Left lobe of liver (tissue), 2 donors: ENCODE measurements around the gene NAT8. TPM values are rescaled to one million over a fixed set of nuclear protein-coding genes. Genes with fewer than 3 reads are reported as not detected.
"Not testable (repeated sequence)": the region's sequence is repeated elsewhere in the genome, so short reads cannot be mapped to it uniquely, and the experiment has no call there.

ENCODE experiments used
- ATAC-seq: fragments of 200-7000 bp; cut with Tn5 transposase; one replicate; pipeline ENCODE4 v1.9.1; 2020; ENCODE audit warnings: mild to moderate bottlenecking, moderate library complexity
- DNase-seq: peaks from one replicate; pipeline ENCODE4 v3.0.0-alpha.2; 2020; ENCODE audit warnings: low spot score
- total RNA-seq: library from RNA; stranded (reverse); gene quantifications from one replicate; pipeline ENCODE4 v1.2.1, GENCODE V29; 2021
- donor health status: DM: no; HTN: no; CAD: no; lungs with moderate emphysema.
- donor health status: DM: no; HTN: yes; CAD: no.

Gene NAT8, protein sequence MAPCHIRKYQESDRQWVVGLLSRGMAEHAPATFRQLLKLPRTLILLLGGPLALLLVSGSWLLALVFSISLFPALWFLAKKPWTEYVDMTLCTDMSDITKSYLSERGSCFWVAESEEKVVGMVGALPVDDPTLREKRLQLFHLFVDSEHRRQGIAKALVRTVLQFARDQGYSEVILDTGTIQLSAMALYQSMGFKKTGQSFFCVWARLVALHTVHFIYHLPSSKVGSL
- 26.3 TPM for total RNA-seq

DNA sequence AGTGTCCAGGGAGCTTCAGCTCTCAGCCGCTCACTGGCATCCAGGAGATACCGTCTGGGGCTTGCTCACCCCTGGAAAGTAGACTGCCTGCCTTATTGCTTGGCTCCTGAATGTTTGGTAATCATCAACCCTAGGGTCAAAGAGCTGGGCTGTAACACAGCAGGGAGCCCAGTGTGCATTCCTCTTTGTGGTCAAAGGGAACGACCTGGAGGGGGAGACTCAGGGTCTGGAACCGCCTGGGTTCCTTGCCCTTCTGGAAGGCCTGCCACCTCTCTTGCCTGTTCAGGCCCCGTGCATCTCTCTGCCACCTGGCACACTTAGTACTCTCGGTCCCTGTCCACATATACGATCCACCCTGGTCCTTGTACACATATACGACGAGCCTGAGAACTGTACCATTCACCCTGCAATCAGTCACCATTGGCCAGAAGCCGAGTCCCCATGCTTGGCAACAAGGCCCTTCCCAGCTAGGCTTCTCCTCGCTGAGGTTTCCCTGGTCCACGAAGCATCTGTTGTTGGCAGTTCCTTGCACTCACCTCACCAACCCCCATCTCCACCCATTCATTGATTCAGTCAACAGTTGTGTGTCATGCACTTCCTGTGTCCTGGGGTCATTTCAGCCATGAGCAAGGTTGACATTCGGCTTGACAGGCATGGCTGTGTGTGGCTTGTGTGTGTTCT is at the start of gene NAT8:
Gene NAT8 (minus strand): TSS at position 85 of the 681 bp plus-strand sequence. CDS start 794 bp downstream, outside the sequence.
- DNase-seq (peak; percentile 82), ATAC-seq (peak; percentile 76)

DNA sequence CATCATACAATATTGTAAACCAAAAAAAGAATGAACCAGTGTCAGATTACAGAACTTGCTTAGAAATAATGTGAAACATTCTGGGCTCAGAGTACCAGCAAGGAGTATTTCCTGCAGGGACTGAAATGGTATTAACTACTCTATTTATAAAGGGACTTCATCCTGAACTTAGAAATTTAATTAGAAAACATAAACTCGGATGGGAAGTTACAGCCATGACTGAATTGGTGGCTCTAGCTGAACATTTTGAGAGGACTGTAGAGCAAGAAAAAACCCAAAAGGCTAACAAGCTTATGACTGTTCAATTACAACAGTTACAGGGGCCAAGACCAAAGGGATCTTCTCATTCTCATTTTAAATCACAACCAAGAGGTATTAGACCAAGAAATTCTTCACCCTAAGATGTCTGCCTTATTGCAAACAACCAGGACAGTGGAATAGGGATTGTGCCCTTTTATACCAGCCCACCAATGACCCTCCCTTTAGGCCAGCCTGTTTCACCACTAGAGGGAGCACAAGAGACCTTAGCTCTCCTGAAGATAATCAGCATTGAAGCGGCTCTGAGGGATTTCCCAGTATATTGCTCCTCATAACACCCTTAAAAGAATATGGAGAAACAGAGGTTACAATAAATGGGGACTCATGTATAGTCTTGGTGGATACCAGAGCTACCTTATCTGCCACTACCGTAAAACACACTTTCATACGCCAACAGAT is 48.3 kb upstream of the NAT8 start:
- DNase-seq: not testable (repeated sequence)
- ATAC-seq: peak; percentile 79

DNA sequence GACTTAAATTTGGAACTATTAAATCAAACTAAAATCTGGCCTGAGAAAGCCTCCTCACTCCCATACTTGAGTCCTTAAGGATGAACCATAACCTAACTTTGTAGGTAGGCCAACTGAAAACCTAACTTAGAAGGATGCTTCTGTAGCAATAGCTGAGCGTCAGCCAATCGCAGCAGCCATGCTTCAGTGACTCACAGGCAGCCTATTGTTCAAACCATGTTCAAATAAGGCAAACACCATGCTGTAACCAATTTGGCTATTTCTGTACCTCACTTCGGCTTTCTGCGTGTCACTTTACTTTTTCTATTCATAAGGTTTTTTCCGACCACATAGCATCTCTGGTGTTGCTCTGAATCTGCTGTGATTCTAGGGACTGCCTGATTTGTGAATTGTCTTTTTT is 46.3 kb upstream of the NAT8 start:
- ATAC-seq, DNase-seq: not testable (repeated sequence)

DNA sequence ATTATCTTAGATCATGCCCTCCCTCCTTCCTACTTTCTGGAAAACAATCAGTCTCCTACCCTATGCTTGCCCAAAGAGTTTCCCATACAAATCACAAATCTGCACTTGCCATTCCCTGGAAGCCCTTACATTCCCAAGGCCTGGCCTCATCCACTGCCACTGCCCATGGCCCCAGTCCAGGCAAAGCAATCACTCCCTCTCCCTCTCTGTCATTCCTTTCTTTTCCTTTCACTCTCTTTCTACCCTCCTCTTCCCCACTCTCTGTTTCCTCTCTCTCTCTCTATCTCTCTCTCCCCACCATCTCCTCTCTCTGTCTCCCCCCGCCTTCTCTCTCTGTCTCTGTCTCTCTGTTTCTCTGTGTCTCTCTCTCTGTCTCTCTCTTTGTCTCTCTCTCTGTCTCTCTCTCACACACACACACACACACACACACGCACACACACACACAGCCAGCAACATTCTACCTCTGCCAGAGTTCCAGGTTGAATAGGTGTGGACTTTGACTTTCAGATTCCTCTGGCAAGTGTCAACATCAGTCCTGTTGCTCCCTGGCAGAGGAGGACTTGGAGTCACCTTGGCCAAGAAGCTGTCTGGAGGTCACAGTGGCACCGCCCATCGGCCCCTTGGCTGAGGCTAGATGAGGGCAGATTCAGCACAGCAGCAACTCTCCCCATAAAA is 43.7 kb upstream of the NAT8 start:
- ATAC-seq (peak; percentile 91), DNase-seq (peak; percentile 86)

DNA sequence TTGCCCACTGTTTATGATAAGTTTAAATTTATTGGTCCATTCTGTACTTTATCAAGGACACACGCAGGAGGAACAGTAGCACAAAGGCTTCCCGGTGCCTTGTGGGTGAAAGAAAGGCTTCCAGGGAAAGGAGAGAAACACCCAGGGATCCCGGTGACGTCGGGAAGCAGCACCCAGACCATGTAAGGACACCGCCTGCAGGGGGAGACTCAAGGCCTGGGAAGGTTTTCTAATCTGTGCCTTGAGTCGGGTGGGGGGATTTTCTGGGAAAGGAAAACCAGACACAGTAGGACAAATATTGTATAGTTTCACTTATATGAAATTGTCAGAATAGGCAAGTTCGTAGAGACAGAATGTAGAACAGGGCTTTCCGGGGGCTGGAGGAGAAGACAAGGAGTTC is 42.7 kb upstream of the NAT8 start:
- ATAC-seq: peak; percentile 46

DNA sequence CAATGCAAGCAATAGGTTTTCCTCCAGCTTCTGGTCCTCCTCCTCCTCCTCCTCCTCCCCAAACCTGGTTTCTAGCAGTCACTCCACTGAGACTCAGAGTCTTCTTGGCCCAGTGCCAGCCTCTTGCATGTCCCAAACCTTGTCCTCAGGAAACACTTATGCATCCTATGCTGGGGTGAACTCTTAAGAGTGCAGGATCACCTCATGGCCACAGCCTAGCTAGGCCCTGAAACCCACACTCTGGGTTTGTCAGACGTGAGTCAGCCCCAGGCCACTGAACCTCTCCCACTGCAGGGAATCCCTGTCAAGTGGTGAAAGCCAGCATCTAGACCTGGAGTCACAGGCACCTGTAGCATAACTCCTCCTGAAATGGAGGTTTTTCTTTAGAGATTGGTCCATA is 42.1 kb upstream of the NAT8 start:
- not testable (repeated sequence) for DNase-seq, ATAC-seq

More for the DNA sequence above, 42.7 kb upstream of the NAT8 start:
- not testable (repeated sequence) for DNase-seq

DNA sequence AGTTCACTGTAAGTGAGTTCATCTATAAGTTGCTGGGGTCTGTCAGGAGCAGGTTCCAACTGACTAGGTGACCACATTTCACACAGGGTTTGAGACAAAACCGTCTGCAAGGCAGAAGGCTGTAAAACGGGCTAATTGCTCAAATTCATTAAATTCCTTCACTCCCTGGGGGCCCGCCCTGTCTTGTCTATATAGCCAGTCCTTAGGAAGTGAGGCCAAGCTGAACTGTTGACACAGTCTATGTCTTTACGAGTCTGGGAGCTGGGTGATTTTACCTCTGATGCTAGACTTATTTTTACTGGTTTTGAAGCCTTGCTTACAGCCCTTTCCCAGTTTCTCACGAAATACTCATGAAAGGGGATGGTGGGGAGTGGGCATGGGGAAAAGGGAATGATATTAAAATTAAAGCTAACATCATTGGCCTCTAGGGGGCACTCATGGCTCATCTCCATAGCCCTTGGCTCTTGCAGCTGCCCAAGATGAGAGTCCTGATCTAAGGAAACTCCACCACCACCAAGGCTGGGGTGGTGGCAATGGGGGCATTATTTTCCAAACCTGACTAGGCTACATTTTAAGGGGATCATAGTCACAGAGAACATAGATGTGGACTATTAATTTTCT is 37.8 kb upstream of the NAT8 start:
- DNase-seq: not testable (repeated sequence)
- ATAC-seq: peak; percentile 89

DNA sequence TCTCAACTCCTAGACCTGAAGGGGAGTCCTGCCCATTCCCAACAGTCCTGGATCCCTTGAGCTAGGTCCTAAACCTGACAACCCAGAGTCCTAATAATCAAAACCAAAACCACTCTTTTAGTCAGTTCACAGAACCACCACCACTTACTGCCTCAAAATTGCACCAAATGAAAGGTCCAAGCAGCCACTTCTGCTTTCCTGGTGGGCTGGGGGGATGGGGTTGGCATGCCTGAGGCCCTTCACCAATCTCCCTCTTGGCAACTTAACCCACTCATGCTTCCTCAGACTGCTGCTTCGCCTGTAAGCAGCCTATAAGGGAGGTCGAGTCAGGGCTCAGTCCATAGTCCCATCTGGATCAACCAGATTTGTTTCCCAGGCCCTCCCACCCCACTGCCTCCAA is 37.0 kb upstream of the NAT8 start:
- not testable (repeated sequence) for DNase-seq, ATAC-seq

DNA sequence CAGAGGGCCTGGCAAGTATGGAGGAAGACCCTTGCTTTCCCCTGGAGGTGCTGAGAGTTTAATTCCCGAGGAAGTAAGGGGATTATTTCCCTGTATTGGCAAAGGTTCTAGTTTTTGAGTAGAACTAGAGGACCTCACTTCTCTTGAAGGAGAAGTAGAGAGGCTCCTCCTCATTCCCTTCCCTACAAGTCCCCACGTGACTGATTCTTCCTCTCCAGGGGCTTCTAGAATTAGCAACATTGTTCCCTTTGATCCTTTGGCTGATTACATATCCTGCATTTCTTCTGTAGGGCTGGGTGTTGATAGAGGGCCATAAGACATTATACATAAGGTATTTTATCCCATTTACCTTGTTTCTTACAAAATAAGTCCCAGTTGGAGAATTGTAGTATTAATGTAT is 35.8 kb upstream of the NAT8 start:
- DNase-seq, ATAC-seq: not testable (repeated sequence)

DNA sequence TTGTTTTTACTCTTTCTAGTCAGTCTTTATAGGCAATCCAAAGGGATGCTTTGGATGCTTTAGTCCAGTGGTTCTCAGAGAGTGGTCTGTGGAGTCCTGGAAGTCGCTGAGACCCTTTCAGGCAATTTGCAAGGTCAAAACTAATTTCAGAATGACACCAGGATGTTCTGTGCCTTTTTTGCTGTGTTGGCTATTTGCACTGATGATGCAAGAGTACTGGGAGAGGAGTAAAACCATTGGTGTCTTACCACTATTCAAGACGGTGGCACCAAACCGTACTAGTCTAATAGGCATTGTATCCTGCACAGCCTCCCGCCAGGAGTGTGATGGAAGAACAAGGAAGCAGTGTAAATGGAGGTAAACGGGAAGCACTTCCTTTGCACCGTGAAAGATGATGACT is 34.0 kb upstream of the NAT8 start:
- DNase-seq, ATAC-seq: not testable (repeated sequence)

DNA sequence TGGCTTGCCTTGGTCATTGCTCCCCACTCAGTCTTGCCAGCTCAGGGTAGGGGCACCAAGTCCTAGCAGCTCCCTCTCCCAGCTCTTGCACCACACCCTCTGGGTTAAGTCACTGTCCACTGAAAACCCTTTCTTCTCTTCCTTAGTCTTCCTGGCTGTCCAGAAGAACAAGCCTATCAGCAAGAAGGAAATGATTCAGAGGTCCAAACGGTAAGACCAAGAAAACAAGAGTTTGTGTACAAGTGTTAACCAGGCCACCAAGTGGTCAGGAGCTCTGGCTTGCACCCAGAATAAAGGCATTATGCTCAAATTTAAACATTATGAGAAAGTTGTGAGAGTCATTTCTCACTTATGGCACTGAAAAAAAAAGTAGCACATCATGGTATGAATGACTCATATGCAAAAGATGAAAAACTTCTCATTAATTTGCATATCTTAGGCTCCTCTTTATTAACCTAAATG is 32.5 kb upstream of the NAT8 start:
- ATAC-seq, DNase-seq: not testable (repeated sequence)

DNA sequence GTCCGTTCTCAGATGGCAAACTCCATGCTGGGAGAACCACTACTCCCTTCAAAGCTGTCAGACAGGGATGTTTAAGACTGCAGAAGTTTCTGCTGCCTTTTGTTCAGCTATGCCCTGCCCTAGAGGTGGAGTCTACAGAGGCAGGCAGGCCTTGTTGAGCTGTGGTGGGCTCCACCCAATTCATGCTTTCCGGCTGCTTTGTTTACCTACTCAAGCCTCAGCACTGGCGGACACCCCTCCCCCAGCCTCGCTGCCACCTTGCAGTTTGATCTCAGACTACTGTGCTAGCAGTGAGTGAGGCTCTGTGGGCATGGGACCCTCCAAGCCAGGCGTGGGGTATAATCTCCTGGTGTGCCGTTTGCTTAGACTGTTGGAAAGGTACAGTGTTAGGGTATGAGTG is 27.8 kb upstream of the NAT8 start:
- DNase-seq, ATAC-seq: not testable (repeated sequence)

DNA sequence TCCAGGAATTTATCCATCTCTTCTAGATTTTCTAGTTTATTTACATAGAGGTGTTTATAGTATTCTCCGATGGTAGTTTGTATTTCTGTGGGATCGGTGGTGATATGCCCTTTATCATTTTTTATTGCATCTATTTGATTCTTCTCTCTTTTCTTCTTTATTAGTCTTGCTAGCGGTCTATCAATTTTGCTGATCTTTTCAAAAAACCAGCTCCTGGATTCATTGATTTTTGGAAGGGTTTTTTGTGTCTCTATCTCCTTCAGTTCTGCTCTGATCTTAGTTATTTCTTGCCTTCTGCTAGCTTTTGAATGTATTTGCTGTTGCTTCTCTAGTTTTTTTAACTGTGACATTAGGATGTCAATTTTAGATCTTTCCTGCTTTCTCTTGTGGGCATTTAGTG is 25.0 kb upstream of the NAT8 start:
- ATAC-seq, DNase-seq: not testable (repeated sequence)

DNA sequence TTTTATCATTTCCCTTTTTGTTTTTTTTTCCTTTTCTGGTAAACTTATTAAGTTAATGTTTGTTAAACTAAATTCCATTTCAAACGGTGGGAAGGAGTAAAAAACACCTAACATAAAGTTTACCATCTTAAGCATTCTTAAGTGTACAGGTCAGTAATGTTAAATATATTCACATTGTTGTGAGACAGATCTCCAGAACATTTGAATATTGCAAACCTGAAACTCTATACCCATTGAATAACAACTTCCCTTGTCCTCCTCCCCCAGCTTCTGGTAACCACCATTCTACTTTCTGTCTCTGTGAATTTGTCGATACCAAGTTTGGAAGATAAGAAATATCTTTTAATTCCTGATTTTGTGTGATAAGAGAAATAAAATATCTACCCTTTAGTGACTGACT is 12.0 kb upstream of the NAT8 start:
- ATAC-seq: no peak
- DNase-seq: no peak

DNA sequence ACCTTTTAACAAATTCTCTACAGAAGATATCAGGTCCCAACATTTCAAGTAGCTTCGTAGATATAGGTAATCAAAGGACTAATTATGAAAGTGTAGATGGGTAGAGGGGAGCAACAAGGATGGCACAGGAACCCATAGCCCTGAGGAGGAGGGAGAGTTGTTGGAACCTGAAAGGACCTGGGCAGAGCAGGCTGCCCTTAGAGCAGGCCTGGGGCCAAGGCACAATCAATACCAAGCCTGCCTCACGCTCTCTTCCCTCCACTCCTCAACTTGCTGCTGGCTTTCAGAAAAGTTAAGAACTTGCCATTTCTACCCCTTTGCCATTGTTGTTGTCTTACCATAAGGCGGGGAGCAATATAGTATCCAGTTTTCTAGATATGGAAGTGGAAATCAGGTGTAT is 10.1 kb upstream of the NAT8 start:
- DNase-seq (no peak), ATAC-seq (peak; percentile 93)

DNA sequence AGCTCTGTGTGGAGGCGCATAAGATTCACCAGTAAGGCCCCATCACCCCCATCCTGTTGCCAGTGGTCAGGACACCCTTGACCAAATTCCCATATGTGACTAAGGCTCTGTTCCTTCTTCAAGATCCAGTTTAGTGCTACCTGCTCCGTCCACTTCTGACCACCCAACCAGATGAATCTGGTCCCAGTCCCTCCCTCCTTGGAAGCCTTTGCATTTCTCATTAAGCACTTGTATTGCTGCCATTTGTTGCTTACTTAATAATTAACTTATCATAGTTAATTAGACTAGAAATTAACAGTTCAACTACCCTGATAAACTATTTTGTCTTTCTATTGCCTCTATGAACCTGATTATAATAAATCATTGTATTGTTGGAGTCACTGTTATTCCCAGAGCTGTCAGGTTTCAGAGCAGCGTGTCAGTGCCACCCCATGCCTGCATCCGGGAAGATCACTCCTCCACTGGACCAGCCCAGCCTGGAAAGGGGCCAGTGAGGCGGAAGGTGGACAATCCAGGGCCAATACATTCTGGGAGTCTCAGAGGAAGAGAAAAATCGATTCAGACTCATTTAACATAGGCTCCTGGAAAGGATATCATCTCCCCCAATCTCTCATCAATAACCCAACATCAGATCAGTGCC is 9.5 kb upstream of the NAT8 start:
- no peak for DNase-seq
- peak; percentile 90 for ATAC-seq

DNA sequence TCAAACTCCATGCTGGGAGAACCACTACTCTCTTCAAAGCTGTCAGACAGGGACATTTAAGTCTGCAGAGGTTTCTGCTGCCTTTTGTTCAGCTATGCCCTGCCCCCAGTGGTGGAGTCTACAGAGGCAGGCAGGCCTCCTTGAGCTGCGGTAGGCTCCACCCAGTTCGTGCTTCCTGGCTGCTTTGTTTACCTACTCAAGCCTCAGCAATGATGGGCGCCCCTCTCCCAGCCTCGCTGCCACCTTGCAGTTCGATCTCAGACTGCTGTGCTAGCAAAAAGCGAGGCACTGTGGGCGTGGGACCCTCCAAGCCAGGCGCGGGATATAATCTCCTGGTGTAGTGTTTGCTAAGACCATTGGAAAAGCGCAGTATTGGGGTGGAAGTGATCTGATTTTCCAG is 5.5 kb upstream of the NAT8 start:
- DNase-seq, ATAC-seq: not testable (repeated sequence)

DNA sequence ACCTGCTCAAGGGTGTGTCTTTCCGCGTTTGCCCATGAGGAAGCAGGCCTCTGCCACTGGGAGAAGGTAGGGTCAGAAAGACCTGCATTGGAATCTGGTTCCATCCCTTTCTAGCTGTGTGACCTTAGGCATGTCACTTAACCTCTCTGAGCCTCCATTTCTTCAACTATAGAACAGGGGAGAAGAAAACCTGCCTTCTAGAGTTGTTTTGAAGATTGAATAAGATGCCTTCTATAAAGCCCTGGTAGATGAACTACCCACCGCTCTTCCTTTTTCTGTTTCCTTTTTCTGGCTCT is 507 bp downstream of the NAT8 start:
- no peak for ATAC-seq

DNA sequence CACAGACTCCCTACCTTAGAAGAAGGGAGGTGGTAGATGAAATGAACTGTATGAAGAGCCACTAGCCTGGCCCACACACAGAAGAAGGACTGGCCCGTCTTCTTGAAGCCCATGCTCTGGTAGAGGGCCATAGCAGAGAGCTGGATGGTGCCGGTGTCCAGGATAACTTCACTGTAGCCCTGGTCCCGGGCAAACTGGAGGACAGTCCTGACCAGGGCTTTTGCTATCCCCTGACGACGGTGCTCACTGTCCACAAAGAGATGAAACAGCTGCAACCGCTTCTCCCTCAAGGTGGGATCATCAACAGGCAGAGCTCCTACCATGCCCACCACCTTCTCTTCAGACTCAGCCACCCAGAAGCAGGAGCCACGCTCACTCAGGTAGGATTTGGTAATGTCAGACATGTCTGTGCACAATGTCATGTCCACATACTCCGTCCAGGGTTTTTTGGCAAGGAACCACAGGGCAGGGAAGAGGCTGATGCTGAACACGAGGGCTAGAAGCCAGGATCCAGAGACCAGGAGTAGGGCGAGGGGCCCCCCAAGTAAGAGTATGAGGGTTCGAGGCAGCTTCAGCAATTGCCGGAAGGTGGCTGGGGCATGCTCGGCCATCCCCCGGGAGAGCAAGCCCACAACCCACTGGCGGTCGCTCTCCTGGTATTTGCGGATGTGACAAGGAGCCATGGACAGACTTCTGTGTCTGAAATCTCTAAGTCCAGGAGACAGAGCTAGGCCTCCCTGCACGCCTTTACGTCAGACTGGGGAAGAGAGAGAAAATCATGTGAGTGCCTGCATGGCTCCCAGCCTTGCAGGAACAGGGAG is 1.1 kb downstream of the NAT8 start:
- ATAC-seq (peak; percentile 56), DNase-seq (peak; percentile 72)

More for the DNA sequence above, 507 bp downstream of the NAT8 start:
- no peak for DNase-seq
